Measurements from ENCODE around the gene DNAH11. TPM values are rescaled to one million over a fixed set of nuclear protein-coding genes. Genes with fewer than 3 reads are reported as not detected.

DNAH11 gene
- total RNA-seq, 1 experiment from 2014 or later = 0.91 TPM

DNA sequence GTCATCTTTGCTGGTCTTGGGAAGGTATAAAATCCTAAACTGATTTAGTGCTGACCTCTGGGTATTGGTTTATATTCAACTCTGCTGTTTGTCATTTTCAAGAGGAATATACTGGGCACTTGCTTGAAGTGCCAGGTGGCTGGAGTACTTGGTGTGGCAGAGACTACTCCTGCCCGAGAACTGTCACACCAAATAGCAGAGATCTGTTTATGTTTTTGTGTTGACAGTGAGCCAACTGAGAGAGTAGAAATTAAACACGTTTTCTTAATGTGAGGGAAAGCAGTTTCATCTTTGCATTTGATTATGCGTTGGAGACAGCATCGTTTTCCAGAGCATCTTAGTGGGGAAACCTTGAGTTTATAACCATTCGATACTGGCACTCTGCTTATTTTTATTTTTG, 228.4 kb downstream of the DNAH11 start:
- no peak for DNase-seq (ENCODE audit: unreplicated experiment)
- no peaks in the 10 kb centered on the region for H3K4me1 Mint-ChIP-seq (ENCODE audit: insufficient read depth, unreplicated experiment)
- no TSS peak for BruUV-seq (replicated peaks)
- no peak overlapping the region for H3K27ac Mint-ChIP-seq (ENCODE audit: low read depth, unreplicated experiment)
- no peak for TF ChIP-seq CTCF (IDR thresholded peaks at IDR 0.05; ENCODE audit: unreplicated experiment)
- H3K27me3 Mint-ChIP-seq (ENCODE audit: insufficient read depth, unreplicated experiment) = no peaks in the 10 kb centered on the region
- no peaks in the 10 kb centered on the region for H3K9me3 Mint-ChIP-seq (ENCODE audit: unreplicated experiment)
- CTCF ChIA-PET = interaction anchor here (1.2 kb wide), 1 partner anchor 518 kb away, joined by 4 read pairs; no protein-coding TSS in a partner anchor
- no peaks in the 10 kb centered on the region for H3K36me3 Mint-ChIP-seq (ENCODE audit: insufficient read depth, unreplicated experiment)
- POLR2A ChIA-PET = no interaction called here
- H3K4me3 Mint-ChIP-seq (ENCODE audit: unreplicated experiment) = no peak overlapping the region
- intact Hi-C loops (cut with micrococcal nuclease) = no loop called here

- no peak for TF ChIP-seq CTCF (IDR thresholded peaks at IDR 0.05; ENCODE audit: unreplicated experiment)
- no peaks in the 10 kb centered on the region for H3K9me3 Mint-ChIP-seq (ENCODE audit: unreplicated experiment)
- no peak overlapping the region for H3K27ac Mint-ChIP-seq (ENCODE audit: low read depth, unreplicated experiment)
- intact Hi-C loops (cut with micrococcal nuclease) = no loop called here
- H3K36me3 Mint-ChIP-seq (ENCODE audit: insufficient read depth, unreplicated experiment) = no peaks in the 10 kb centered on the region
- BruUV-seq (replicated peaks) = no TSS peak
- H3K4me1 Mint-ChIP-seq (ENCODE audit: insufficient read depth, unreplicated experiment) = no peaks in the 10 kb centered on the region
- H3K4me3 Mint-ChIP-seq (ENCODE audit: unreplicated experiment) = no peak overlapping the region
- CTCF ChIA-PET = interaction anchor here (0.6 to 1.2 kb wide), 7 partner anchors 82 to 1602 kb away, joined by 3 to 5 read pairs (median 4); no protein-coding TSS in a partner anchor
- DNase-seq (ENCODE audit: unreplicated experiment) = no peak
- no peaks in the 10 kb centered on the region for H3K27me3 Mint-ChIP-seq (ENCODE audit: insufficient read depth, unreplicated experiment)
- POLR2A ChIA-PET = interaction anchor here (0.7 kb wide), 1 partner anchor 263 kb away, joined by 4 read pairs; no protein-coding TSS in a partner anchor
Observed at GRCh38 chr7:21771906-21772610, 229.2 kb downstream of the DNAH11 start.

DNA sequence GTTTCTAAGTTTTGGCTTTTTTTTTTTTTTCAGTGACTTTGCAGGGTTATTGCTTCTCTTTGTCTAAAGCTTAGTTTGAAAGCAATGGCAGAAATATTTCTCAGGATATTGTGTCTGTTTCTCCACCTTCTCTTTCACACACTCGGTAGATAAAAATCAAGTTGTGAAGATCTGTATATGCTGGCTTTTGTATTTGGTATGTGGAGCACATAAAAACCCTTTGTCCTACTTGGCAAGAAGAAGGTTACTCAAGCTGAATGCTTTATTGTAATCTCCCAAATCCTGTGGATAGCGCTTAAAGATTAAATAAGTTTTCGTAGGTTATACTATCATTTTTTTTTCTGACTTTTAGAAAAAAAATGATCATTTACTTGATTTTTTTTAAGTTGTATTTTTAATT, 230.5 kb downstream of the DNAH11 start:
- Mint-ChIP-seq H3K4me1 (ENCODE audit: insufficient read depth, unreplicated experiment) (no peaks in the 10 kb centered on the region), H3K27ac (ENCODE audit: low read depth, unreplicated experiment) (no peak overlapping the region), H3K36me3 (ENCODE audit: insufficient read depth, unreplicated experiment) (no peaks in the 10 kb centered on the region), H3K4me3 (ENCODE audit: unreplicated experiment) (no peak overlapping the region), H3K27me3 (ENCODE audit: insufficient read depth, unreplicated experiment) (no peaks in the 10 kb centered on the region), H3K9me3 (ENCODE audit: unreplicated experiment) (no peaks in the 10 kb centered on the region)
- DNase-seq (ENCODE audit: unreplicated experiment) = no peak
- ChIA-PET CTCF (interaction anchor here (0.8 kb wide), 1 partner anchor 178 kb away, joined by 5 read pairs; no protein-coding TSS in a partner anchor), POLR2A (interaction anchor here (0.8 kb wide), 1 partner anchor 12 kb away, joined by 3 read pairs; no protein-coding TSS in a partner anchor)
- intact Hi-C loops (cut with micrococcal nuclease) = no loop called here
- no peak for TF ChIP-seq CTCF (IDR thresholded peaks at IDR 0.05; ENCODE audit: unreplicated experiment)
- no TSS peak for BruUV-seq (replicated peaks)

GRCh38 chr7:21777921-21778320, 235.1 kb downstream of the DNAH11 start:
- CTCF ChIA-PET = interaction anchor here (0.5 to 2.7 kb wide), 6 partner anchors 10 to 999 kb away, joined by 3 to 15 read pairs (median 3); no protein-coding TSS in a partner anchor
- TF ChIP-seq CTCF (IDR thresholded peaks at IDR 0.05; ENCODE audit: unreplicated experiment) = no peak
- H3K27ac Mint-ChIP-seq (ENCODE audit: low read depth, unreplicated experiment) = no peak overlapping the region
- H3K27me3 Mint-ChIP-seq (ENCODE audit: insufficient read depth, unreplicated experiment) = no peaks in the 10 kb centered on the region
- H3K9me3 Mint-ChIP-seq (ENCODE audit: unreplicated experiment) = no peaks in the 10 kb centered on the region
- no peaks in the 10 kb centered on the region for H3K4me1 Mint-ChIP-seq (ENCODE audit: insufficient read depth, unreplicated experiment)
- no peak overlapping the region for H3K4me3 Mint-ChIP-seq (ENCODE audit: unreplicated experiment)
- BruUV-seq (replicated peaks) = no TSS peak
- POLR2A ChIA-PET = no interaction called here
- no peaks in the 10 kb centered on the region for H3K36me3 Mint-ChIP-seq (ENCODE audit: insufficient read depth, unreplicated experiment)
- intact Hi-C loops (cut with micrococcal nuclease) = no loop called here
- DNase-seq (ENCODE audit: unreplicated experiment) = no peak

Data from MCF 10A (cell line).